HG03280 (cell line): Measurements from ENCODE around the gene PARD3B.

Experiments
- ATAC-seq: cut with Tn5 transposase; IDR thresholded peaks from one replicate; pipeline ENCODE4 v1.9.1; 2021; ENCODE audit warnings: mild to moderate bottlenecking, moderate library complexity; ENCODE audit not compliant: unreplicated experiment

Gene PARD3B

GRCh38 chr2:204749319-204749718 is 204.0 kb downstream of the PARD3B start:
- no peak for ATAC-seq

- ATAC-seq, result no peak
Measured at GRCh38 chr2:204750389-204750788, 205.1 kb downstream of the PARD3B start.

- ATAC-seq, result no peak
Measured at GRCh38 chr2:204751472-204751871, 206.2 kb downstream of the PARD3B start.

- no peak for ATAC-seq
Measured at GRCh38 chr2:204753841-204754240, 208.6 kb downstream of the PARD3B start.

- no peak for ATAC-seq
Measured at GRCh38 chr2:204754898-204755297, 209.6 kb downstream of the PARD3B start.

GRCh38 chr2:204763974-204764703 is 218.9 kb downstream of the PARD3B start:
- no peak for ATAC-seq

- ATAC-seq, result no peak
Measured at GRCh38 chr2:204770735-204771134, 225.5 kb downstream of the PARD3B start.

- ATAC-seq, result no peak
Measured at GRCh38 chr2:204771721-204772120, 226.4 kb downstream of the PARD3B start.

- ATAC-seq, result no peak
Measured at GRCh38 chr2:204772546-204772945, 227.3 kb downstream of the PARD3B start.

GRCh38 chr2:204775766-204776165 is 230.5 kb downstream of the PARD3B start:
- ATAC-seq, result no peak

- ATAC-seq, result no peak
Measured at GRCh38 chr2:204776781-204777559, 231.7 kb downstream of the PARD3B start.

GRCh38 chr2:204779771-204780170 is 234.5 kb downstream of the PARD3B start:
- no peak for ATAC-seq

- ATAC-seq, result no peak
Measured at GRCh38 chr2:204781941-204782340, 236.7 kb downstream of the PARD3B start.

GRCh38 chr2:204790076-204790475 is 244.8 kb downstream of the PARD3B start:
- no peak for ATAC-seq

GRCh38 chr2:204791230-204791629 is 246.0 kb downstream of the PARD3B start:
- no peak for ATAC-seq

GRCh38 chr2:204794624-204795023 is 249.3 kb downstream of the PARD3B start:
- ATAC-seq, result no peak

- no peak for ATAC-seq
Measured at GRCh38 chr2:204795156-204795555, 249.9 kb downstream of the PARD3B start.

GRCh38 chr2:204796581-204796980 is 251.3 kb downstream of the PARD3B start:
- ATAC-seq, result peak; percentile 88

GRCh38 chr2:204799791-204800190 is 254.5 kb downstream of the PARD3B start:
- ATAC-seq, result no peak

GRCh38 chr2:204808494-204808893 is 263.2 kb downstream of the PARD3B start:
- no peak for ATAC-seq

GRCh38 chr2:204824751-204825453 is 279.6 kb downstream of the PARD3B start:
- no peak for ATAC-seq

GRCh38 chr2:204825681-204826080 is 280.4 kb downstream of the PARD3B start:
- ATAC-seq, result no peak
